CD4-positive, alpha-beta T cell treated with Interferon alpha-2 for 1 hour (primary cell): Measurements from ENCODE around the gene ALS2CL.

Experiments
- DNase-seq, 2 donors: peaks; one replicate each; pipeline ENCODE4 v3.0.0-alpha.2; 2020 to 2022

Gene ALS2CL

DNA sequence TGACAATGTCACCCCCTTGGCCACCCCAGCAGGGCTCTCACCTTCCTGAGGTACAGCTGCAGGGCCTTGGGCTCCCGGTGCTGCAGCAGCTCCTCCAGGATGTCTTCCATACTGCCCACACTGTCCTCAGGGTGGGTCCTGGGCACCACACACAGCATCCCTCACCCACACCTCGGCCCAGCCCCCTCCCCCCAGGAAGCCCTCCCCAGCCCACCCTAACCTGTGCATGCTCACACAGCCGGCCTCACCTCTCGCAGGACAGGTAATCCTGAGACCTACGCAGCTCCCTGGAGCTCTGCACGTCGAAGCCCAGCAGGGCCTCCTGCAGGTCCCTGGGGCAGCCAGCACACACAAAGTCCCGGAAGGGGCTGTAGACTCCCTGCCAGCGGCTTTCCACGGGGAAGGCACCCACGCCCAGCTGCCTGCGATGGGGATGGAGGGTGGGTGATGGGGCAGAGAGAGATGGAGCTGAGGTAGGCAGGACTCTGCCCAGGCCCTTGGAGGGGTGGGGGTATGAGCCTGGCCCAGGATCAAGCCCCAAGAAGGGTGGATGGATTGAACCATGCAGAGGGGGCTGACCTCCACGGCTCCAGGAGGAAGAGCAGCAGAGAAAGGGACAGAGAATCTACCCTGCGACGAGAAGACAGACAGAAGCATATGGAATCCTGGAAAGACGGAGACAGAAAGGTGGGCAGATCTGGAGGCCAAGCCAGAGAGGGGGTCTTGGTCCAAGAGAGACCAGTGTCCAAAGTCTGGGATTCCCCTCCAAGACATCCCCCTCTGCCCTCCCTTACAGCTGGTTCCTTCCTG, 16.7 kb downstream of the ALS2CL start:
- DNase-seq = no peak

DNA sequence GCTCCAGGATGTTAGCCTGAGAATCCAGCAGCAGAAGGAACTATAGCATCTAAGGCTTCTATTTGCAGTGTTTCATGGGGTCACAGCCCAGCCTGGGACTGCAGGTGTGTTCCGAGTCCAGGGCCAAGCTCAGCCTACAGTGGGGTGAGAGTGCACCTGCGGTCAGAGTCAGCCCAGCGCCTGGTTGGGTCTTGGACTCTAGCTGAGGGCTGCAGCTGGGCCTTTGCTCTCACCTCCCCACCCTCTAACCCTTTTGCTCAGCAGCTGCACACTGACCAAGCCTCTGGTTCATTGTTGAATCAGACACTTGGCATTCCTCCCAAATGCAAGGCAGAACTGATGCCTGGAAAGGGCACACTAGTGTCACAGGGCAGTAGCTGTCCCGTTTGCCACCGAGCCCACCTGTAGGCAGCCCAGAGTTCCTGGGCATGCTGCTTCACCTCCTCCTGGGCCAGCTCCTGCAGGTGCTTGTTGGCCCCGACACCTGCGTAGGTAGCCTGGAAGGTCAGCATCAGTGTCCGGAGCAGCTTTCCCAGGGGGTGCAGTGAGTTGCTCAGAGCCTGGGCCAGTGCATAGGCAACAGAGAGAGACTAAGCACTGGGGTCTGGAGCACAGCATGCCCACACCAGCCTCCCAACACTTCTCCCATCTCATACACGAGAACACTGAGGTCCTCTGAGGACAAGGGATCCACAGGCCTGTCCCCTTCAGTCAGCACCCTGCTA, 17.5 kb downstream of the ALS2CL start:
- DNase-seq = no peak

DNA sequence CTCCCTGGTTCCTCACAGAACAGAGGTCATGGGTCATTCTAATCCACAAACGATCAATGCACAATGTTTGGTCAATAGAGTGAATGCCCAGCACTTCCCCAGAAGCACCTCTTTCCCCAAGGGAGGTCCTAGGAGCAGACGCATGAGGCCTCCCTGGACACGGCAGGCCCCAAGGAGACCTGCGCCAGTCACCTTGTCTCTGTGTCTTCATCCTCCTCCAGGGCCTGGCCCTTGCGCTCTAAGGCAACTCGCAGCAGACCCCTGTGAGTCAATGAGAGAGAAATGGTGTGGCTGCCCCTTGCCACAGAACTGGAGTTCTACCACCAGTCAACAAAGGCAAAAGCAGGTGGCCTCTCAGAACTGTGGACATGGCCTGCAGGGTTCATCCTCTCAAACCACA, 18.1 kb downstream of the ALS2CL start:
- no peak for DNase-seq

DNA sequence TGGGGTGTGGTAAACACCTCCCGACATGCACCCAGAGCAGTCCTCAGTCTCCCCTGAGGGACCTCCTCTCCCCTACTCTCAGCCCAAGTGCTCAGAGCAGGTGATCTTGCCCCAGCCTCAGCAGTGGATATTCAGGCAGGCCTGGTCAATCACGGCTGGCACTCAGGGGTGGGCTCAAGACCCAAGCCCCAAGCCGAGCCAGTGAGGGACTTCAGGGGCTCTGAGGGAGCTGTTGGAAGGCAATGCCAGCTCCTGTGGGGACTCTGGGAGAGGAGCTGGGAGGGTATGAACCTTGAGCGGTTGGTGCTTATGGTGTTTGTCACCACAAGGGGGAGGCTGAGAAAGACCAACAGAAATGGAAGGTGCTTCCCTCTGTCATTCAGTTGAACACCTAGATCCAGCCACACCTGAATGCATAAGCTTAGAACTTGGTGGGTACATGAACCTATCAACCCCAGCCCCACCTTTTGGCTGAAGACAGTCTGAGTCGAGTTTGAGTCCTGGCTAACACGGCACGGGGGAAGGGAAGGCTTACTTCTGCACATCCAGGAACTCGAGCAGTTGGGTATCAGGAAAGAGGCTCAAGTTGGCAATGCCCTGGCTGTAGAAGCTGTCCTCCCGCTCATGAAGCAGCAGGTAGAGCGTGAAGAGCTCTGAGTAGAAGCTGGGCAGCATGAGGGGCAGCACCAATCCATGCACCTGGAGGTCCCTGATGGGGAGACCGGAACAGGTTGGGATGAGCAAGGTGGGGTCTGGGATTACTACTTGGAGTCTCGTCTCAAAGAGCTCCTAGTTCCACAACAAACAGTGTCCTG, 19.2 kb downstream of the ALS2CL start:
- no peak for DNase-seq

DNA sequence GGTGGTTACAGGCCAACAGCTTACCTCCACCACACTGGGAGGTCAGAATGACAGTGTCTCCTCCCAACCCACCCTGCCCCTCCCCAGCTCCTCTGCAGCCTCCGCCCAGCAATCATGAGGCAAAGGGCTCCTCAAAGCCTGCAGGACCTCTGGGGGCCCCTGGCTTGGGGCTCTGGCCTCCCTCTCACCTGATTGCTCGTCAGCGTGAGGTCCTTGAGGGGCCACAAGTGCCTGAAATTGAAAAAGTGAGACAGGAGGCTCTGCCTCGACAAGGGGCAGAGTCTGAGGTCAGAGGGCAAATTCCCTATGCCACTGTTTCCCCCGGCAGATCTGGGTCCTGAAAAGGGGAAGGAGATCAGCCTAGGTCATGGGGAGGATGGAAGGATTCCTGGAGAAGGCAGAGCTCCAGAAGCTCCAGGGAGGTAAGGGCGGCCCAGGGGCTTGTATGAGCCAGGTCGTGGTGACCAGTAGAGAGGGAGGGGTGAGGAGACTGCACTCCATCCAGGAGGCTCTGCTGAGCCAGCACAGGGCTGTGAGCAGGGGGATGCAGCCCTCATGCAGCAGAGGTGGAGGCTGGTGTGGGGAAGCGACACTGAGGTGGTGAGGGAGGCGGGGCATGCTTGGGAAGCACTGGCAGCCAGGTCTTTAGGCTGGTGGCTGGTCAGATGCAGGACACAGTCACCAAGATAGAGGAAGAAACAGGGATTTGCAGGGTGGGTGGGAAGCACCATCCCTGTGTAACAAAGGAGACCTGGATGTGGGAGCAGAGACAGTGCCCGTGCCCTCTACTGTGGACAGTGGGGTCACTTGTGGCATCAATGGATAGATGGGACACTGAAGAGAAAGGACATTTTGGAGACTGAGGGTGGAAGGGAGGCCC, 20.1 kb downstream of the ALS2CL start:
- no peak for DNase-seq

DNA sequence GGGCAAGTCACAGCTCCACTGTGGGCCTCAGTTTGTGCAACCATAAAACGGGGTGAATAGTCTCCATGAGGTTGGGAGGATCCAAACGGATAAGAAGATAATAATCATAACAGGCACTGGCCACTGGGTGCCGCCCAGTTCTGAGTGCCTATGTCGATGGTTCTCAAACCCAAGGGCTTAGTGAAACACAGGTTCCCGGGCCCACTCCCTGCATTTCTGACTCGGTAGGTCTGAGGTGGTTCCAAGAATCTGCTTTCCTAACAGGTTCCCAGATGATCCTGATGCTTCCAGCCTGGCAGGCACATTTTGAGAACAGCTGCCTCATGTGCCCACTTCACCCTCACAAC, 21.2 kb downstream of the ALS2CL start:
- DNase-seq = no peak

DNA sequence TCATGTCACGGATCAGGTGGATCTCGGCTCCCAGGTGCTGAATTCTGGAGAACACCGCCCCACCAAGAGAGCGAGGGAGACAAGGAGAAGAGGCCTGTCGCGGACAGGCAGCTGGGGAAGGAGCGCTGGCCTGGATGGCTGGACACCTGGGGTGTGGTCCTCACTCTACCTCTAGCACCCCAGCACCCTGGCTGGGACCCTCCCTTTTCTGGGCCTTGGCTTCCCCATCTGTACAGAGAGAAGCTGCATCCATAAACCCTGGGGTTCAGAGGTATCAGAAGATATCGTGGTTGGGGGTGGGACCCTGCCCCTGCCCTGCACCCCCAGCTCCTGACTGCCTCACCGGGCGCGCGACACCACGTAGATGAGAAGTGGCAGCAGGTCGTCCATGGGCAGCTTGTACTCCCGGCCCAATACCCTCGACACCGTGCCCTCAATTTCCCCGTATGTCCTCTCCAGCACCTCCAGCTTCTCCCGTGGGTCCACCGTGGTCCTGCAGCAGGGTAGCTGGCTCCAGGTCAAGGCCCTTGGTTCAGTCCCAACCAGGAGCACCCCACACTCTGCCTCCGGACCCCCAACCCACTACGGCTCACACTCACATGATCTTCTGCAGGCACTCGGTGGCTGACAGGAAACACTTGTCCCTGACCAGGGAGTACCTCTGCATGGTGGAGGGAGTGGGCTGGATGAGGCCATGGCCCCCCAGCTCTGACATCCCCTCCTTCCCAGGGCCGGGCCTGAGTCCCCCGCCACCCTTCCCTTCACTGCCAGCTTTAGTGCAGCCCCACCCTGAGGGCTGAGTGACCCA, 21.7 kb downstream of the ALS2CL start:
- no peak for DNase-seq

DNA sequence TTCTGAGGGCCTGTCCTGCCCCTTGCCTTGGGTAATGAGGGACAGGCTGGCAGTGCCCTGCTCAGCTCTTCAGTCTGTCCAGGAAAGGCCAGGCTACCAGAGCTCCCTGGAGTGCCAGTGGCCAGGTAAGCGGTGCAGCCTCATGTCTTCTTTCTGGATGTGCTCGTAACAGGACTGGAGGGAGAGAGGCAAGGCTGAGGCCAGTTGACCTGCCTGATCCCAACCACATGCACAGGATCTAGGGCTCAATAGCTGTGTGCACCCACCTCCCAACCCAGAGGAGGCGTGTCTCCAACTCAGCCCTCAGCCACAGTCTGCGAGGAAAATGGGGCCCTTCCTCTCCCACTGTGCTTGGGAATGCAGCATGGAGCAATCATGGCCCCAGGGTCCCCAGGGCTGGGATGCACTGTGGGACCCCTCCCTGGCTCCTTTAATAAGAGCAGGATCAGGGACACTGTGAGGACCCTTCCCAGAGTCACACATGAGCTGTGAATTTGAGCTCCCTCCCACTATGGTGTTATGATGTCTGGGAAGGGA, 22.5 kb downstream of the ALS2CL start:
- no peak for DNase-seq

DNA sequence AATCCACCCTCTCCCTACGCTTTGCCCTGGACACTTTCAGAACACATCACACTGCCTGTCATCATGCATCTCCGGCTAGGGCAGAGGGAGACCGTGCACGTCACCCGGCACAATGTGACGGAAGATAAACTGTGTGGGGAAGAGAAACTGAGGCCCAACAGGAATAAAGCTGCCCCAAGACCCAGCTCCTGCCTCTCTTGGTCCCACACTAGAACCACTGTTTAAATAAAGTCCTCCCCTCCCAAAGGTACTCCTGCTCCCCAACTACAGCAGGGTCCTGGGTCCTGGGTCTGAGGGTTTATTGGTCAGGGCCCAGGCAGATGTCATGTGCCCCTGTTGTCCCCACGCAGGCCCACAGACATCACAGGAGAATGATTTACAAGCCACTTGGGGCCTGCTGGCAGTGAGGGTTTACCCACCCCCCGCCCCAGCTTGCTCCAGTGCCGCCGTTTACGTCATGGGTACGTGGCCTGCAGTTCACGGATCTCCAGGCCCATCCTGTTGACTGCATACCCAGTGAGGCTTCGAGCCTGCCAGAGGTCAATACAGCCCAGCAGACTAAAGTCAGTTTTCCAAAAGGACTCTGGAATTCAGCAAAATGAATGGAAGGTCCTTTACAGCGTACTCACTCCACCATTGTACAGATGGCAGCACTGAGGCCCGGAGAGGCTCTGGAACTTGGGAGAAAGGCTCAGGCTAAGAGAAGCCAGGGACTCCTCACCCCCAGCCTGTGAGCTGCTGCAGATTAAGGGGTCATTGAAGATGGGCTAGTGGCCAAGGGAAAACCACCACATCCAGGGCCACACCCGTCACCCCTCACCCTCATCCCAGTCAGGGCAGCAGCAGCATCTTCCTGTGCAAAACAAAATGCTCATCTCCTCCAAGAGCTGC, 23.2 kb downstream of the ALS2CL start:
- no peak for DNase-seq

DNA sequence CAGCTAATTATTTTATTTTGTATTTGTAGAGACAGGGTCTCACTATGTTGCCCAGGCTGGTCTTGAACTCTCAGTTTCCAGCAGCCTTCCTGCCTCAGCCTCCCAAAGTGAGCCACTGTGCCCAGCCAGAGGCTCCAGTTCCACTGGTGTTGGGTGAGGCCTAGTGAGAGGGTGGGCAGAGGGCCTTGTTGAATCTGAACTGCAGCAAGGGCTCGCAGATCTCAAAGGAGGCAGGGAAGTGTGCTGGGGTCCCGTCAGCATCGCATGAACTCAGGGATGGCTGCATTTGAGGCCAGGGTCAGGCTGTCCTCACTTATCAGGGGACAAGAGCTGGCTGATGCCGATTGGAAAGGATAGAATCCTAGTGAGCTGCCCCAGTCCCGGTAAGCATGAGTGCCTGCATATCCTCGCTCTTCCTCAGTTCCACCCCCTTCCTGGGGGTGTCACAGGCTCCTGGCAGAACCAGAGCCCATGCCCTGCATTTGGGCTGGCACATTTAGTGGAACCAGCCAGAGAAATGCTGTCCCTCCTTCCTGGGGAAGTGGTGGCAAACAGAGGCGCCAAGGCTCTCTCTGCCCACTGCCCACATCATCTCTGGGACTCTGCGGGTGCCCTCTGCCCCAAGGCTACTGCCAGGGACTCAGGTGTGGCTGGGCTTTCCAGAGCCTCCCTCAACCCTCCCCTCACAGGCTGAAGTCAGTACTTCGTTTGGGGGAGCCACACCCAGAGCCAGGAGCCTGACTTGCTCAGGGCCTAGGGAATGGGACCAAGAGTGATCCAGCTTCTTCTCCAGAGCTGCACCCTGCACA, 24.1 kb downstream of the ALS2CL start:
- DNase-seq = no peak

DNA sequence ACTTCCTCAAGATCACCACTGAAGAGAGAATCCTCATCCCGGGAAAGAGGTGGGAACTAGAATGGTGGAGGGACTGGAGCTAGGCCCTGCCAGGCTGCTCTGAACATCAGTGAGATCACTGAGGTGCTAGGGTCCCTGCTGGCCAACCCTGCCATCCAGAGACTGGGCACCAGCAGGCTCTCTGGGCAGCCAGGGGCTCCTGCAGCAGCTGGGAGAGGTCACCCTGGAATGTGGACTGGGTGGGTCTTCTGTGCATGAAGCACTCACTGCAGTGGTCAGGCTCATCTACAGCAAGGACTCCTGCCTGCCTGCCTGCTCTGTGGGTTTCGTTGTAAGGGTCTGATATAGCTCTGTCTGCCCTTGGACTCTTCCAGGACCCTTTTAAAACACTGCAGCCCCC, 24.9 kb downstream of the ALS2CL start:
- no peak for DNase-seq

DNA sequence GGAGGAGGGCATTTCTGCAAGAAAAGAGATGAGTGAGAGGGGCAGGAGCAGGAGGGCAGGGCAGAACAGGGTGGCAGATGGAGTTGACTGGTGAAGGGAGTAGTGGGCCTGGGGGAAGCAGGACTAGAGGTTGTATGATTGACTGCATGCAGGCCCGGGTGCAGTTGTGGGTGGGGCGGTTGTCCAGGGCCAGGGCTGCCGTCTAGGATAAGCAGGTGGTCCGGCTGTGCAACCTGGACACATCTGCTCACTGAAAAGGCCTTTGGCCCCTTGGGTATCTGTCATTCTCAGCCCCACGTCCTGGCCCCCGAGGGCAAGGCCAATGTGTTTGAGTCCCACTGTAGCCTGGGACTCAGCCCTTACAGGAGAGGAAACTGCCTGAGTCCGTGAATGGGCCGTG, 25.4 kb downstream of the ALS2CL start:
- DNase-seq = no peak

DNA sequence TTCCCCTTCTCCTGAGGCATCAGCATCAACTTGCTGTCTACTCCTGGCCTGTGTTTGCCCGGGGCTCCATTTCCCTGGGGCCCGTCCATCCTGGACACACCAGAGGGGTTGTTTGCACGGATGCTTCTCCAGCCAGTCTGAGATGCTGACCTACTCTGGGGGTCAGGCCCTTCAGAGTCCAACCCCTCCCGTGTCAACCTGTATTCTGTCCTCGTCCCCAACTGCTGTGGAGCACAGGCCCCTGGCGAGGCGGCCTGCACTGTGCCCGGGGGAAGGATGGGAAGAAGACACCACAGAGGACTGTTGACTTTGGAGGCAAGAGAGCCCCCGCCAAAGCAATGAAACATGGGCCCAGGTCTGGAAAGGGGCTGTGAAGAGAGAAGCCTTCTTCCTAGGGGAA, 25.8 kb downstream of the ALS2CL start:
- DNase-seq = no peak

DNA sequence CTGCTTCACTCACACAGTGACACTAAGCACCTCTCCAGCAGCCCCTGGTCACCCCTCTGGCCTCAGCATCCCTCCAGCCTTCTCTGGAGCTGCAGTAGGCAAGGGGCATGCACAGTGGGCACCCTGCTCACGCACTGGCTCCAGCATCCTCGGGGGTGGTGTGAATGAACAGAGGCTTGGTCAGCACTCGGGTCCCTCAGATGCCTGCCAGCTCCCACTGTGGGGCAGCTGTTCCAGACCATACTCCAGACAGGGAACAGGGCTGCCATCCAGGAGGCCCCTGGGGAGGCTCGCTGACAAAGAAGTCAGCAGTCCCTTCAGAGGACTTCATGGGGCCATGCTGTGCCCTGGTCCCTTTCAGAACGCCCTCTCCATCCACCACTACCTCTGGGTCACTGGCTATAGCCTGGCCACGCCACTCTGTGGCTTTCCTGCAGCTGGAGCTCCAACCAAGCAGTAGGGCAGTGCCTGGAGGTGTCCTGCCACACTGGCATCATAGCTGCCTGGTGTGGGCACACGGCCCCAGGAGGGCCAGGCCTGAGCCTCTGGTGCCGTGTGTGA, 26.3 kb downstream of the ALS2CL start:
- no peak for DNase-seq

DNA sequence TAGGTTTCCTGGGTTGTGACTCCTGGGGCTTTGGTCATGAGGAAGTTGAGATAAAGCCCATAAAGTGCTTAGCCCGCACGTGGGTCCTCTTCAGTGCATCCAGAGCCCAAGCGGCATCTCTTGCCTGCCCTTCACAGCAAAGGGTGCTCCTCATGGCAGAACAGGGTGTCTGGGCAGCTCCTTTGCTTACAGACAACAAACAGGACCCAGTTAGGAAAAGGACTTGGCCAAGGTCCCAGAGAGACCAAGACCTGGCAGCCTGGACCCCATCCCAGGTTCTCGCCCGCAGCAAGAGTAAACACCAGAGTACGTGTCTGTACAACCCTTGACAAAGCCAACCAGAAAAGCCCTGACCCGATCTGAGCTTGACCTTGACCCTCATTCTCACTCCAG, 27.0 kb downstream of the ALS2CL start:
- no peak for DNase-seq

DNA sequence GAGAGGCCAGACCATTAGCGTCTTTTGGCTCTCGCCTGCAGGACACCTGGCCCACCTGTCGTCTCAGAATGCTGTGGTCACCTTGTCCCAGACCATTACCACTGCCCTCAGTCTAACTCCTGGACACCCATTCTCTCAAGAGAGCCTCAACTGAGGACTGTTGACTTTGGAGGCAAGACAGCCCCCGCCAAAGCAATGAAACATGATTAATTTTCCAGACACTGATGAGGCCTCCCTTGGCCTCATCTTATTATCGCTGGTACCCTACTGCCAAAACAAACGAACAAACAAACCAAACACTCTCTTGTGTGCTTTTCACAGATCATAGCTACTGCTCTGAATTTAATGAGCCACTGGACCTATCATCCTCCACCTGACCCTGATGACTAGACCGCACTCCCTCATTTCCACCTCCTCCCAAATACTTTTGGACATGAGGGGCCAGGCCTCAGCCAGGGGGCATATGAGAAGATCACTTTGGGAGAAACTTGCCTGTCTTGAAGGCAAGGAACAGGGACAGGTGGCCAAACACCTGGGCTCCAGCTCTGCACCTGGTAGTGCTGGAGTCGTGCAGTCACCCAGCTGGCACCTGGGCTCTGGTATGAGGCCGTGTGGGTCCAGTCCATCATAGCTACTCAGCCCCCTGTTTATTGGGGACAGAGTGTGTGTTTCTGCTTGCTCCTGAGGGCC, 27.6 kb downstream of the ALS2CL start:
- DNase-seq = no peak

DNA sequence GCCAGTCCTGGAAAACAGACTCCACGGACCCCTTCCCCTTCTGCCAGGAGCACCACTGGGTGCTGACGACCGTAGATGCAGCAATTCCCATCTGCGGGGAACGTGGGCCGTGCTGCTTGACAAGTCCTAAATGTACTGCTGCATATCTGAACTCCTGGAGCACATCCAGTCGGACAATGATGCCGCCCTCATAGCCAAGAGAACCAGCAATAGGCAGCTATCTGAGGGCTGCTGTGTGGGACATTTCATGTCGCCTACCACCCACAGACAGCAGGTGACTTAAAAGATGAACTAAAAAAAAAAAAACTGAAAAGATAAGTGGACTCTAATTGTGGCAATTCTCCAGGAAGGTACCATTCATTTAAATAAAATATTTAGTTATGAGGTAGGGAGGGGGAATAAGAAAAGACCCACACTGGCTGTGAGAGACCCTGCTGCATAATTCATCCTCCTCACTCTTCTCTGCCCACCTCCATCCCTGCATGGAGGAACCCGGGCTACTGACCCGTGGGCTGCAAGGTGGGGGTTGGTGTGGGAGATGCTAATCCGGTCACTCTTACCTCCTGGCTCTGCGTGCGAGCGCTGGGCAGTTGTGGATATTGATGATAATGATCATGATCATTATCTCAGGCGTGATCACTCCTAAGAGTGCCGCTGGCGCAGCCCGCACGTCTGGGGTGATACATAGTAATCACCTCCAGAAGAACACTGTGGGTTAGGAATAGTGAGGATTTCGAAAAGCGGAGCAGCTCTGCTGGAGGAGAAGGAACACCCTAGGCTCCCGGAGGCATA, 28.3 kb downstream of the ALS2CL start:
- DNase-seq = no peak
